GM12872 (cell line): Measurements from ENCODE around the gene GASK1B.
A peak's percentile ranks its signal among the peaks of the same experiment; 100 is the strongest.

Experiments
- CTCF ChIP-seq: IDR thresholded peaks from 3 replicates; pipeline ENCODE4 v1.5.1; 2011; ENCODE audit warnings: low read depth, mild to moderate bottlenecking, low read length, moderate library complexity; ENCODE audit not compliant: insufficient read depth

Gene GASK1B

GRCh38 chr4:158195297-158195696 lies 22.5 kb upstream of the GASK1B start:
- no peak for TF ChIP-seq CTCF

GRCh38 chr4:158193171-158193749 lies 20.4 kb upstream of the GASK1B start:
- TF ChIP-seq CTCF: peak; percentile 41; the same call in 2 of the 3 replicates

GRCh38 chr4:158192439-158193158 lies 19.8 kb upstream of the GASK1B start:
- no peak for TF ChIP-seq CTCF

GRCh38 chr4:158190718-158191117 lies 17.9 kb upstream of the GASK1B start:
- no peak for TF ChIP-seq CTCF

GRCh38 chr4:158189422-158189821 lies 16.6 kb upstream of the GASK1B start:
- no peak for TF ChIP-seq CTCF

GRCh38 chr4:158186815-158187214 lies 14.0 kb upstream of the GASK1B start:
- TF ChIP-seq CTCF: no peak

- TF ChIP-seq CTCF: no peak
These were observed 9.9 kb upstream of the GASK1B start for GRCh38 chr4:158182736-158183135.
